AG09309 (cell line): Measurements from ENCODE around the gene GLT6D1.

Experiments used
- DNase-seq: peaks from one replicate; pipeline ENCODE4 v3.0.0-alpha.2; 2010; ENCODE audit warnings: low read depth
- H3K4me3 ChIP-seq: 2 replicates; pipeline ENCODE4 v1.5.1; 2011; ENCODE audit warnings: mild to moderate bottlenecking, low read depth, low read length, moderate library complexity; ENCODE audit not compliant: control insufficient read depth
- TF ChIP-seq, protein P1 (sequence below): IDR thresholded peaks from 2 replicates; pipeline ENCODE4 v1.5.1; 2011; ENCODE audit warnings: mild to moderate bottlenecking, low read depth, low read length, inconsistent platforms; ENCODE audit not compliant: insufficient read depth, control insufficient read depth; ENCODE audit errors: missing control alignments

GLT6D1 gene

DNA sequence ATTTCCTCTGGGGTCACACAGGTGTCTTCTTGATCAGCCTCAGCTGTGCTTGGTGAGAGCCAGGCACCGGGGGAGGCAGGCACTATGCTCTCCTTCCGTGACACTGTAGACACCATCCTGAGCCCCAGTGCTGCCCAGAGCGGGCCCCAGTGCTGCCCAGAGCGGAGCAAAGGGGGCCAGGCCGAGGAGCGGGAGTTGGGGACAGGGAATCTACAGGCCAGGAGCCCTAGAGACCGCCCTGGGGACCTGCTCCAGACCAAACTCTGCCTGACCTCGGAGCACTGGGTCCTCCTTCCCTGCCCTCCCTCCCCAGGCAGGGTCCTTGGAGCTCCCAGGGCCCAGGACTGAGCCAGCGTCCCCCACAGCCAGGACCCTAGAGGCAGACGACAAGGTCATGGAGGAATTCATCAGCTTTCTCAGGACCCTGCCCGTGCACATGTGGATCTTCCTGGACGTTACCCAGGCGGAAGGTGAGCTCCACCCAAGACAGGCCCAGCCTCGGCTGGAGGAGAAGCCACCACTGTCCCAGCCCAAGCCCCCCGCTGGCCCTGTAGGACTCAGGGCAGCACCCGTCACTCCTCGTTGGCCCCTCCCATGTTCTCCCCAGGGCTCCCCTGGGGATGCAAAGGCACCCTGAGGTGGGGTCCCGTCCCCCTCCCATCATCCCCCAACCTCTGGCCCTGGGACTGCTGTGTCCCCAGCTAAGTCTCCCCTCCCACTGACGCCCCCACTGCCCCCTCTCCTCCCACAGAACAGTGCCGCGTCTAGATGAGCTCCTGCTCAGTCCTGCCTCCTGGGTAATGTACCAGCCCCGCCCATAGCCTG is 47.6 kb downstream of the GLT6D1 start:
- TF ChIP-seq, protein P1, sequence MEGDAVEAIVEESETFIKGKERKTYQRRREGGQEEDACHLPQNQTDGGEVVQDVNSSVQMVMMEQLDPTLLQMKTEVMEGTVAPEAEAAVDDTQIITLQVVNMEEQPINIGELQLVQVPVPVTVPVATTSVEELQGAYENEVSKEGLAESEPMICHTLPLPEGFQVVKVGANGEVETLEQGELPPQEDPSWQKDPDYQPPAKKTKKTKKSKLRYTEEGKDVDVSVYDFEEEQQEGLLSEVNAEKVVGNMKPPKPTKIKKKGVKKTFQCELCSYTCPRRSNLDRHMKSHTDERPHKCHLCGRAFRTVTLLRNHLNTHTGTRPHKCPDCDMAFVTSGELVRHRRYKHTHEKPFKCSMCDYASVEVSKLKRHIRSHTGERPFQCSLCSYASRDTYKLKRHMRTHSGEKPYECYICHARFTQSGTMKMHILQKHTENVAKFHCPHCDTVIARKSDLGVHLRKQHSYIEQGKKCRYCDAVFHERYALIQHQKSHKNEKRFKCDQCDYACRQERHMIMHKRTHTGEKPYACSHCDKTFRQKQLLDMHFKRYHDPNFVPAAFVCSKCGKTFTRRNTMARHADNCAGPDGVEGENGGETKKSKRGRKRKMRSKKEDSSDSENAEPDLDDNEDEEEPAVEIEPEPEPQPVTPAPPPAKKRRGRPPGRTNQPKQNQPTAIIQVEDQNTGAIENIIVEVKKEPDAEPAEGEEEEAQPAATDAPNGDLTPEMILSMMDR = no peak
- DNase-seq = no peak
- H3K4me3 ChIP-seq = no peak overlapping the region

DNA sequence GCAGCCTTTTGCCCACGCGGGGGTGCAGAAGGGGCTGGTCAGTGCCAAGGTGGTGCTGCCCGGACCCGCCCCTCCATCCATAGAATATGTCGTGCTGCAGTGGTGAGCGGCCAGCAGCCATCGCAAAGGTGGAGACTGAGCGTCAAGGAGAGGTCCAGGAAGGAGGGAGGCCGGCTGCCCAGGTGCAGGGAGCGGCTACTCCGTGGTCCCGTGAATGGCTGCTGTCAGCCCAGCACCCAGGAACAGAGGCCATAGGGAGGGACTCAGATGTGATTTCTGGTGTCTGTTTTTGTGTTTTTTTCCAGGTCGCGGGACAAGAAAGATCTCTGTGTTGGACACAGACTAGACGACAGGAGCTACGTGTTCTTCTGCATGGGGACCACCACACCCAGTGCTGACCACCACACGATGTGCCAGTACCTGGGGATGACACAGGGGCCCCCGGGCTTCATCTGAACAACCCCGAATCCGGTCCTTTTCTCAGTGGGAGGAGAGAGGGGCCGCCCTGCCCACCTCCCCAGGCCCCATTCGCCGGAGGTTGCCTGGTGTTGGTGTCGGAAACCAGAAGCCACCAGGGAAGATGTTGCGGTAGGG is 48.8 kb downstream of the GLT6D1 start:
- DNase-seq = no peak
- TF ChIP-seq, protein P1 = no peak
- H3K4me3 ChIP-seq = no peak overlapping the region

DNA sequence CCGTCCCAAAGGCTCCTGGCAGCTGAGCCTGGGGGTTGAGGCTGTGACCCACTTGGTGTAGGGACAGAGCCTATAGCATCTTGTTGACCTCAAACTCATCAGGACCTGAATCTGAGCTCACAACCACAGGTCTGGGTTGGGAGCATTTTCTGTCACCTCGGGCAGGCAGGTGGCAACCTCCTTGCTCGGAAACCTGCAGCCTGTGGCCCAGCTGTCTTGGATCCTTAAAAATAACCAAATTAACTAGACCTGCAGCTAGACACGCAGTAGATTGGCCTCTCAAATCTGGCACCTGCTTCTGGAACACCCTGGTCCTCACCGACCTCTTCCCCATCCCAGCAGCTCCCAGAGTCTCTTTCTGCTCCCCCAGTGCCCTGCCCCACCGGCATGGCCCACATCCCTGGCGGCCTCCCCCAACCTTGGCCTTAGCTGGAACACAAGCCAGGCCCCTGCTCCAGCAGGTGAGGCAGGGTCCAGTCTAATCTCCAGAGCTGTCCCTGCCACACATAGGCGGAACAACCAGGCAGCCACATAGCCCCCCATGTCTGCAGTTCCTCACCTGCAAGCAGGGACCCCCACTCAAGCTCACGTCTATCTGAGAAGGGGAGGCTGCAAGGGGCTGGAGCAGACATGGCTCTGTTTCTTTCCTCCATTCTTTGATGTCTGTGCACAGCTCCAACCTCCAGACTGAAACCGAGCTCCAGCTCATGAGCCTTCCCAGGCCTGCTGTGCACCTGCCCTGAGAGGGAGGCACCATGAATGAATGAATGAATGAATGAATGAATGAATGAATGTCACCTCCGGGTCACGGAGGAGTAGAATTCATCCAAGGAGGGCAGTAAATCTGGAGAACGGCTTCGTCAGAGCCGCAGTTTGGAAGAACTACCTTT is 49.5 kb downstream of the GLT6D1 start:
- H3K4me3 ChIP-seq = no peak overlapping the region
- no peak for DNase-seq
- TF ChIP-seq, protein P1 = no peak

DNA sequence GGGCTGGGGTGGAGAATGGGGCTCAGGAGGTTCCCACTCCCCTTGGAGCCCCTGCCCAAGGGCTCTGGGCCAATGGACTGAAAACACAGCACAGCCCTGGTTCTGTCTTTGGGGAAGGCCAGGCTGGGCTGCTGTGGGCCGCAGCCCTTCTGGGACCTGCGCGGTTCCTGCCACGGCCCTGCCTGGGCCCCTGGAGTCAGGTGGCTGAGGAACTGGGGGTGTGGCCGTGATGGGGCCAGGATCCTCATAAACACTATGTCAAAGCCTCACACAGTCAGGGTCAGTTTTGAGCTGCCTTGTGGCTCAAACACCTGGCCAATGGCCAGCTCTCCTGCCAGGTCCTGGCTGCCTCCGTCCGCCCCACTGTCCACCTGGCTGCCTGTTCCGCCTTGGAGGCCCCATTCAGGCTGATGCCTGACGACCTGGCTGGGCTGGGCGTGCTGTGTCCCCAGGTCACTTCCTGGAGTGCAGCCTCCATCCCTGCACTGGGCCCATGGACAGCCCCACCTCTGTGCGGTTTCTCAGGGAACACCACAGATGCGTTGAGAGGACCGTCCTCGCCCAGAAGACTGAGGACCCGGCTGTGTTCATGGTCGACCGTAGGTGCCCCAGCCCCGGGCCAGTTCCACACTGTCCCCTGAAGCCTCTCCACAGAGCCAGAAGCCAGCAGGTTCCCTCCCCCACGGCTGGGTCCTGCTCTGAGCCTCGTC is 50.3 kb downstream of the GLT6D1 start:
- DNase-seq = no peak
- TF ChIP-seq, protein P1 = no peak
- H3K4me3 ChIP-seq = no peak overlapping the region

DNA sequence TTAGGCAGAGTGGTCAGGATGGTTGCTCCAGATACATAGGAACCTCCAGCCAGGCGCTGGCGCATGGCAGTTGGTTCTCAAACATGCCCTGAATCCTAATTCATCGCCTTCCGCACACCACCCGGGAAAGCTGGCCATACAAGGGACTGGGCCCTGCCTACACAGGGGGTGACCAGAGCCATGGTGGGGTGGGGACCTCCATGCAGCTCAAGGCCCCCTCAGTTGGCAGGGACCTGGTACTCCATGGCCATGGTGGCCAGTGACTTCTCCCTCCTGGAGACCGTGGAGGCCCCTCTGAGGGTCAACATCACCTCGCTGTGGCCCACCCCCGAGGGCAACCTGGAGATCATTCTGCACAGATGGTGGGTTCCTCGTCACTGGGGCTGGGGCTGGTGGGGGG is 51.0 kb downstream of the GLT6D1 start:
- TF ChIP-seq, protein P1 = no peak
- no peak for DNase-seq
- H3K4me3 ChIP-seq = no peak overlapping the region

DNA sequence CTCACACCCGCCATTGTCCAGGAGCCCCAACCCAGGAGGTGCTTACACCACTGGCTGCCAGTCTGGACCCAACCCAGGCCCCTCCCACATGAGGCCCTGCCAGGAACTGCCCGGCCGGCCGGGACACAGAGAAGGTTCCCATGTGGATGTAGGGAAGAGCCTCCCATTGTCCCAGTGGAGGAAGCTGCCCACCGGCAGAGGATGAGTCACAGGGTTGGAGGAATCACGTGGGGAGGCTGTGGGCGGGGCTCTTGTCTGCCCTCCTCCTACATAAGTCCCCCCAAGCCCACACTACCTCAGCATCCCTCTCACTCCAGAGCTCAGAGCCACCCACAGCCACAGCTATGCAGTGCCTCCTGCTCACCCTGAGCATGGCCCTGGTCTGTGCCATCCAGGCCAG is 51.7 kb downstream of the GLT6D1 start:
- TF ChIP-seq, protein P1 = no peak
- no peak overlapping the region for H3K4me3 ChIP-seq
- no peak for DNase-seq
